Stimulated activated effector memory CD8-positive, alpha-beta T cell treated with anti-CD3 and anti-CD28 coated beads, Interleukin-12 subunit alpha, Interleukin-12 subunit beta, amount 100 ng/mL, for 72 hours (primary cell): Measurements from ENCODE around the gene SWAP70.
"Not testable (repeated sequence)": the region's sequence is repeated elsewhere in the genome, so short reads cannot be mapped to it uniquely, and the experiment has no call there.

ENCODE experiments used
- ATAC-seq: fragments of 150-1000 bp; cut with Tn5 transposase; 2 replicates; pipeline ENCODE4 v1.10.0; 2021
- DNase-seq, 2 donors: peaks; one replicate each; pipeline ENCODE4 v3.0.0; 2021 to 2022; ENCODE audit warnings: low spot score in 2 of 2
- H3K27ac Mint-ChIP-seq: one replicate; pipeline ENCODE4 v1.8.0; 2022; ENCODE audit warnings: mild to moderate bottlenecking, mixed read lengths
- H3K36me3 Mint-ChIP-seq: one replicate; pipeline ENCODE4 v1.8.0; 2022; ENCODE audit warnings: mild to moderate bottlenecking, mixed read lengths
- H3K4me1 Mint-ChIP-seq: one replicate; pipeline ENCODE4 v1.8.0; 2022; ENCODE audit warnings: mixed read lengths
- H3K4me3 Mint-ChIP-seq: one replicate; pipeline ENCODE4 v1.8.0; 2022; ENCODE audit warnings: mild to moderate bottlenecking, mixed read lengths
- H3K9me3 Mint-ChIP-seq: one replicate; pipeline ENCODE4 v1.8.0; 2022; ENCODE audit warnings: mixed read lengths

SWAP70 gene

DNA sequence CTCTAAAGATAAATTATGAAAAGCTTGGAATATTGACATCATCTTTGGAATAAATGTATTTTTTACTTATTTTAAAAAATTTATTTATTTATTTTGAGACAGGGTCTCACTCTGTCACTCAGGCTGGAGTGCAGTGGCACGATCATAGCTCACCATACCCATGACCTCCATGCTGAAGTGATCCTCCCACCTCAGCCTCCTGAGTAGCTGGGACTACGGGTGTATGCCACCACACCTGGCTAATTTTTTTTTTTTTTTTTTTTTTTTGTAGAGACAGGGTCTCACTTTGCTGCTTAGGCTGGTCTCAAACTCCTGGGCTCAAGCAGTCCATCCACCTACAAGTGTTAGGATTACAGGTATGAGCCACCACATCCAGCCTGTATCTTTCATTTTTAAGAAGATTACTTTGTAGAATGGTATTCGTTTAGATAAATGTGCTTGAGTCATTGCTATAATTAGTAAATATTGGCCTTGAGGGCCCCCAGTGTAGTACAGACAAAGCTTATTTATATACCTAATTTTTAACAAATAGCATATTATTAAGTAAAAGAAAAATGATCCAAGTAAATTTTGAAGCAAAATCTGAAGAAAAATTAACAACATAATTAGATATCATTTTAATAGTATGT, 8.5 kb downstream of the SWAP70 start:
- DNase-seq (no peak), ATAC-seq (no peak)
- no peaks in the 10 kb centered on the region for H3K4me1 Mint-ChIP-seq
- H3K9me3 Mint-ChIP-seq, result no peaks in the 10 kb centered on the region
- no peak overlapping the region for H3K4me3 Mint-ChIP-seq
- H3K36me3 Mint-ChIP-seq, result no peaks in the 10 kb centered on the region
- H3K27ac Mint-ChIP-seq, result no peak overlapping the region

- DNase-seq (no peak), ATAC-seq (peak; percentile 26)
- H3K9me3 Mint-ChIP-seq, result no peaks in the 10 kb centered on the region
- no peaks in the 10 kb centered on the region for H3K4me1 Mint-ChIP-seq
- no peaks in the 10 kb centered on the region for H3K36me3 Mint-ChIP-seq
- no peak overlapping the region for H3K27ac Mint-ChIP-seq
- no peak overlapping the region for H3K4me3 Mint-ChIP-seq
These were observed 9.0 kb downstream of the SWAP70 start for GRCh38 chr11:9672918-9673317.

- no peaks in the 10 kb centered on the region for H3K9me3 Mint-ChIP-seq
- no peak overlapping the region for H3K27ac Mint-ChIP-seq
- no peaks in the 10 kb centered on the region for H3K4me1 Mint-ChIP-seq
- ATAC-seq (no peak), DNase-seq (no peak)
- no peak overlapping the region for H3K4me3 Mint-ChIP-seq
- H3K36me3 Mint-ChIP-seq, result no peaks in the 10 kb centered on the region
These were observed 11.8 kb downstream of the SWAP70 start for GRCh38 chr11:9675691-9676090.

- no peak for ATAC-seq
- Mint-ChIP-seq H3K36me3 (no peaks in the 10 kb centered on the region), H3K4me3 (no peak overlapping the region), H3K4me1 (no peaks in the 10 kb centered on the region), H3K27ac (no peak overlapping the region), H3K9me3 (no peaks in the 10 kb centered on the region)
- no peak for DNase-seq
These were observed 14.1 kb downstream of the SWAP70 start for GRCh38 chr11:9677951-9678350.

DNA sequence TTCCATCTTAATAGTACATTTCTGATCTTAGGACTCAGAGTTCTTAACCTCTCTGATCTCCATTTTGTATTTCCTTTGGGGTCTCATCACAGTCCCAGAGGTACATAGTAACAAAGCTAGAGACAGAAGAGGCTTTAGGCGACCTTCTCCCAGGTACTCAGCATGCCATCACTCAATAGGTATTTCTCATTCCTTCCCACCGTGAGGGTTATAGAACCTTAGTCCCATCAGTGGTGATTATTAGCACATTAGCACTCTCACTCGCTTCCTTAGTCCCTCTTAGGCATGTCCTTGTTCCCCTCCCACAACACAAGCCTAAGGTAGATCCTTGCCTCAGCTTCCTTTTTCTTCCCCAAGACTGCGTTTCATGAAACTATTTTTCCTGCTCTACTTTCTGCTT, 14.7 kb downstream of the SWAP70 start:
- no peaks in the 10 kb centered on the region for H3K9me3 Mint-ChIP-seq
- ATAC-seq, result no peak
- no peaks in the 10 kb centered on the region for H3K36me3 Mint-ChIP-seq
- no peak overlapping the region for H3K4me3 Mint-ChIP-seq
- DNase-seq, result no peak
- no peaks in the 10 kb centered on the region for H3K4me1 Mint-ChIP-seq
- H3K27ac Mint-ChIP-seq, result no peak overlapping the region

GRCh38 chr11:9680028-9680427, 16.2 kb downstream of the SWAP70 start:
- Mint-ChIP-seq H3K4me3 (no peak overlapping the region), H3K27ac (no peak overlapping the region), H3K4me1 (no peaks in the 10 kb centered on the region), H3K36me3 (no peaks in the 10 kb centered on the region), H3K9me3 (no peaks in the 10 kb centered on the region)
- ATAC-seq (no peak), DNase-seq (no peak)

GRCh38 chr11:9681583-9682372, 17.9 kb downstream of the SWAP70 start:
- Mint-ChIP-seq H3K27ac (no peak overlapping the region), H3K4me3 (no peak overlapping the region), H3K9me3 (no peaks in the 10 kb centered on the region), H3K4me1 (no peaks in the 10 kb centered on the region), H3K36me3 (no peaks in the 10 kb centered on the region)
- peak in 1 of 2 donors; percentile 35 for DNase-seq
- peak; percentile 13 for ATAC-seq

DNA sequence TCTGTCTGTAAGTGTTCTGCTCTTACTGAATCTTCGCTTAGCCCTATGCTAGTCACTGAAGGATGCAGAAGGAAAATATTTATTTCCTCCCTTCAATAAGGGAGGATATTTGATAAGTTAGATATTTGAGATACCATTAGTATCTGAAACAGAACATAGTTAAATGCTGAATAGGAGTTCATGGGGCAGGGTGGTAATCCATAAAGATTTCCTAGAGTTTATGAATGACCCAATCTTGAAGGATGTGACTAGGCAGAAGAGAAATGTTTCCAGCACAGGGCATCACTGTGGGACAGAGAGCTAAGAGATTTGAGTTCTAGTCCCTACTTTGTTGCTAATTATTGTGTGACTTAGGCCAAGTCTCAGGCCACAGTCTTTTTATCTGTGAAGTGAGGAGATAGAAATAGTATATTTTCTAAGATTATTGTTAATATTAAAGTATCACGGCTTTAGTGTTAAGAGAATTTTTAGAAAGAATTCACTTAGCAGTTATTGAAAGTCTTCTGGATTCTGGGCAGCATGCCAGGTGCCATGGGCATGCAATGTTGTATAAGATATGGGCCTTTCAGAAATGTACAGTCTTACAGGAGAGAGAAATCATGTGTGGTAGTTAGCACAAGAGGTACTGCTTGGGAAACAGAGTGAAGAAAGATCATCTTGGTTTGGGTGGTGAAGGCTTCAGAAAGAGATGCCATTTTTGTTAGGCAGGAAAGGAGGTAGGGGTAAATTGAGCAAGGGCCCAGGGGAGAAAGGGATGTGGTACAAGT, 24.0 kb downstream of the SWAP70 start:
- H3K9me3 Mint-ChIP-seq, result no peaks in the 10 kb centered on the region
- no peak for ATAC-seq
- DNase-seq, result no peak
- H3K27ac Mint-ChIP-seq, result no peak overlapping the region
- H3K4me3 Mint-ChIP-seq, result no peak overlapping the region
- H3K4me1 Mint-ChIP-seq, result no peaks in the 10 kb centered on the region
- H3K36me3 Mint-ChIP-seq, result no peaks in the 10 kb centered on the region

DNA sequence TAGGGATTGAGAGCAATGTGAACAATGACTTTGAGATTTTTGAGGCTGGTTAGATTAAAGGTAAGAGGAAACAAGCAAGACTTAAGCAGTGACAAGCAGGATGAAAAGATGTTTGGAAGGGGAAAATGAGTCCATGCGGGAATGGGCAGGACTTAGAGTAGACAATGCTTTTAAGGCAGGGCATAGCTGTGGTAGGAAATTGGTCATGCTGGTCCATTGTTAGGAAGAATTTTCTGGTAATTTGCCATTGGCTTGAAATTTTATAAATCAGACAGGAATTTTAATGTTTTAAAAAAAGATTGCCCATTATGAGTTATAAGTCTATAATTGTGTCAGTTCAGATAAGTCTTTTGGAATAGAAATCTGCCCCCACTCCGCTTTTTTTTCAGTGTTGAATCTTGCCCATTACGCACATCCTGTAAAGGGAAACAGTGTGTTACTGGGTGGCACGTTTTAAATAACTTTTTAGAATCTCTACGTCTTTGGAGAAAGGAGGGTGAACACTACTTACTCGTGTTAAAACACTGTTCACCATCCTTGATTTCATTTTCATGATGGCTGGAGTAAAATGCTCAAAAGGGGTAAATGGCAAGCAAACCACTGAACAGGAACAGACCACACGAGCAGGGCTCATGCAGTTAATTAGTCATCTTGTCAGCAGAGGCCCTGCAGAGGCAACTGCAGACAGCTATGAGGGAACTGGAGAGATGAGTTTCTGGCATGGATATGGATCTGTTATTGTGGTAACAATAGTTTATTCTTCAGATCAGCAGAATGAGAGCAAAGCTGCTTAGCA, 25.0 kb downstream of the SWAP70 start:
- H3K4me1 Mint-ChIP-seq, result no peaks in the 10 kb centered on the region

DNA sequence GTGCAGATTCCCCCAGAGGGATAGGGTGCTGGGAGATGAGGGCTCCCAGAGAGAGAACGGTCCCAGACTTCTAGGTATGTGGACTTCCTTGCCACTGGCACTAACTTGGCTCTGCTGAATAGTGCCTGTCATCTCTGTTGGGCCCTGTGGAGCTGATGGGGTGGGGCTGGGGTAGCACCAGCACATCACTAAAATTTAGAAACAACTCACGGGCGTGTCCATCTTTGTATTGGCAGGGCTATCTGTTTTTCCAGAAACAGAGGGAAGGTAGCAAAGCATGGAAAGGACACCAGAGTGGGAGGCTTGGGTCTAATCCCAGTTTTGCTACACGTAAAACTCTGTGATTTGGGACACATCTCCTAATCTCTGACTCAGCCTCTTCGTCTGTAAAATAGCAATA, 25.8 kb downstream of the SWAP70 start:
- no peak overlapping the region for H3K4me3 Mint-ChIP-seq
- no peak for ATAC-seq
- H3K27ac Mint-ChIP-seq, result no peak overlapping the region
- H3K9me3 Mint-ChIP-seq, result no peaks in the 10 kb centered on the region
- DNase-seq, result no peak
- H3K36me3 Mint-ChIP-seq, result peaks cover 6% of the 10 kb centered on the region
- no peaks in the 10 kb centered on the region for H3K4me1 Mint-ChIP-seq

More for the DNA sequence above, 25.0 kb downstream of the SWAP70 start:
- Mint-ChIP-seq H3K4me3 (no peak overlapping the region), H3K9me3 (no peaks in the 10 kb centered on the region), H3K27ac (no peak overlapping the region), H3K36me3 (no peaks in the 10 kb centered on the region)
- DNase-seq (no peak), ATAC-seq (peak; percentile 84)

- H3K9me3 Mint-ChIP-seq, result no peaks in the 10 kb centered on the region
- ATAC-seq (peak; percentile 55), DNase-seq (no peak)
- H3K4me1 Mint-ChIP-seq, result no peaks in the 10 kb centered on the region
- no peak overlapping the region for H3K27ac Mint-ChIP-seq
- no peak overlapping the region for H3K4me3 Mint-ChIP-seq
- peaks cover 8% of the 10 kb centered on the region for H3K36me3 Mint-ChIP-seq
These were observed 28.0 kb downstream of the SWAP70 start for GRCh38 chr11:9691865-9692264.

DNA sequence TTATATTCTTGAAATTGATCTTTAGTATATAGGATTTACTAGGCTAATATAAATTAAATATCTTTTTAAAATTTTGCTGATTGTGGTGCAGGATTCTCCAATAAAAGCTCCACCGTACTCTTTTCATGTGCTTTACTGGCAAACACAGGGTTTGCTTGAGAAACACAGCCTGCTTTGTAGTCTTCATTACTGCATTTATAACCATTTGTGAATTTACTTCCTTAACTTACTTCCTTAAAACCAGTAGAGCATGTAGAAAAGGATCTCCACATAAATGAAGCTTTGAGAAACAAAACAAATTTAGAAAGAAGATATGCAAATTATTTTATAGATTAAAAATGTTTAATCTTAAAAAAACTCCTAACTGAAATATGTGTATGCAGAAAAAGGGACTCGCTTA, 28.8 kb downstream of the SWAP70 start:
- ATAC-seq (no peak), DNase-seq (no peak)
- Mint-ChIP-seq H3K4me3 (no peak overlapping the region), H3K27ac (no peak overlapping the region), H3K9me3 (no peaks in the 10 kb centered on the region), H3K4me1 (no peaks in the 10 kb centered on the region), H3K36me3 (peaks cover 8% of the 10 kb centered on the region)

DNA sequence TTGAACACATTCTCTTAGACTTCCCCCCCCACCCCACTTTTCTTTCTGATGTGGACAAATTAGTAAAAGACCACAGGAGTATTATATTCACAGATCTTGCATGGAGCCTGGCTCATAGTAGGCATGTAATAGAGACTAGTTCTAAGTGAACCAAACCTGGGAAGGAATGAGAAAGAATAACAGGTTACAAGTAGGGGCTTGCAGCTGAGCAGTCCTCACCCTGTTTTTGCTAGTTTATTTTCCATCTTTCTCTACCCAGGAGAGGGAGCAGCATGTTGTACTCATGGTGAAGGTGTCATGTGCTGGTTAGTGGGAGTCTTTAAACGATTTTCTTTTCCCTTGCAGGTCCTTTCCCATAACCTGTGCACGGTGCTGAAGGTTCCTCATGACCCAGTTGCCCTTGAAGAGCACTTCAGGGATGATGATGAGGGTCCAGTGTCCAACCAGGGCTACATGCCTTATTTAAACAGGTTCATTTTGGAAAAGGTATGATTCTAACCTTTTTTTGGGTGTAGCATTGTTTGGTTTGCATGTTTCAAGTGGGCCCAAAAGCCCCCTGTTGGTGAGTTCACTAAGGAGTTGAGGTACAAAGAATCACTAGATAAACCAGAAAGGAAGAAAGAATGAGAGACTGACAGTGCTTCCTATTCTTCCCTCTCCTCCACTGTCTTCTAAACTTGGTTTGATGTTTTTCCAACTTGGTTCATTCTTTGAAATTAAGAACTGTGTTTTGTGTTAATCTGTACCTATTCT, 30.1 kb downstream of the SWAP70 start:
- Mint-ChIP-seq H3K9me3 (no peaks in the 10 kb centered on the region), H3K27ac (no peak overlapping the region), H3K4me1 (no peaks in the 10 kb centered on the region), H3K4me3 (no peak overlapping the region), H3K36me3 (peaks cover 8% of the 10 kb centered on the region)
- no peak for ATAC-seq
- no peak for DNase-seq

GRCh38 chr11:9695228-9695627, 31.4 kb downstream of the SWAP70 start:
- H3K9me3 Mint-ChIP-seq, H3K27ac Mint-ChIP-seq, H3K36me3 Mint-ChIP-seq, H3K4me1 Mint-ChIP-seq, DNase-seq, H3K4me3 Mint-ChIP-seq, ATAC-seq: not testable (repeated sequence)
